K562 (cell line): Measurements from ENCODE around the gene NCOA3. TPM values are rescaled to one million over a fixed set of nuclear protein-coding genes. Genes with fewer than 3 reads are reported as not detected.

Experiments
- HNRNPLL ChIP-seq: fragments of 200-400 bp; formaldehyde crosslinking; IDR thresholded peaks from 2 replicates; pipeline ENCODE4 v1.6.1; 2017; ENCODE audit warnings: low read length, low read depth, mild to moderate bottlenecking; ENCODE audit not compliant: poor library complexity, severe bottlenecking
- PHF20 ChIP-seq: fragments of 450-650 bp; IDR thresholded peaks from 2 replicates; pipeline ENCODE4 v1.6.1; 2018; ENCODE audit not compliant: partially characterized antibody
- PHTF2 ChIP-seq: fragments of 250-450 bp; sonication (Bioruptor Pico); IDR thresholded peaks from 2 replicates; pipeline ENCODE4 v1.5.0; 2021; ENCODE audit warnings: mild to moderate bottlenecking
- PURB ChIP-seq: sonication (generic); formaldehyde crosslinking; IDR thresholded peaks from 2 replicates; pipeline ENCODE4 v1.9.0; 2021; ENCODE audit warnings: low read depth, mild to moderate bottlenecking, missing genetic modification reagents
- SAFB ChIP-seq: fragments of 200-400 bp; formaldehyde crosslinking; IDR thresholded peaks from 2 replicates; pipeline ENCODE4 v1.6.1; 2017; ENCODE audit warnings: low read depth, low read length, borderline replicate concordance
- TRIM25 ChIP-seq: fragments of 450-650 bp; IDR thresholded peaks from 2 replicates; pipeline ENCODE4 v1.7.0; 2016; ENCODE audit warnings: borderline replicate concordance
- ZBTB9 ChIP-seq: fragments of 450-650 bp; formaldehyde crosslinking; IDR thresholded peaks from 2 replicates; pipeline ENCODE4 v1.4.0; 2020; ENCODE audit warnings: mild to moderate bottlenecking, moderate library complexity
- ZKSCAN1 ChIP-seq: fragments of 150-350 bp; IDR thresholded peaks from 2 replicates; pipeline ENCODE4 v1.6.1; 2016; ENCODE audit warnings: low read depth, low read length
- ZNF224 ChIP-seq: sonication (generic); formaldehyde crosslinking; IDR thresholded peaks from 2 replicates; pipeline ENCODE4 v1.8.0; 2022; ENCODE audit warnings: mild to moderate bottlenecking, missing genetic modification reagents
- ZNF398 ChIP-seq: fragments of 250-450 bp; sonication (Bioruptor Pico); IDR thresholded peaks from 2 replicates; pipeline ENCODE4 v1.8.0; 2021; ENCODE audit warnings: moderate library complexity, mild to moderate bottlenecking, inconsistent platforms
- ZNF57 ChIP-seq: fragments of 450-650 bp; formaldehyde crosslinking; IDR thresholded peaks from 2 replicates; pipeline ENCODE4 v1.4.0; 2020; ENCODE audit warnings: mild to moderate bottlenecking, moderate library complexity
- polyA plus RNA-seq, 8 experiments: library from polyadenylated mRNA; depleted of rRNA in 4 of 8; stranded (reverse) in 5 of 8; unstranded in 3 of 8; fragments of >200 nt; fragmentation: Nextera tagmentation in 2 of 8; fragmentation: Illumina TruSeq in 1 of 8; extraction: Ambion mirVana in 2 of 8; extraction: Trizol in 1 of 8; gene quantifications; 2 replicates each; pipeline versions ENCODE4 v1.2.1 to v1.2.3, GENCODE V29; 2011 to 2014; ENCODE audit warnings: inconsistent platforms in 1 of 8, missing spikeins in 1 of 8
- total RNA-seq, 7 experiments: library from RNA; depleted of rRNA in 6 of 7; stranded (reverse); fragments of >200 nt in 6 of 7; fragmentation: Illumina TruSeq in 2 of 7; extraction: Trizol in 2 of 7; gene quantifications; 2 replicates each; pipeline versions ENCODE4 v1.2.1 to v1.2.3, GENCODE V29; 2011 to 2021; ENCODE audit warnings: low replicate concordance in 1 of 7
- TF ChIP-seq, protein P1 (sequence below), 2 experiments: fragments of 450-650 bp; IDR thresholded peaks; 2 replicates each; pipeline ENCODE4 v1.6.1; 2016; ENCODE audit warnings: mild to moderate bottlenecking in 2 of 2, borderline replicate concordance in 1 of 2, low read depth in 1 of 2, moderate library complexity in 1 of 2

NCOA3 gene
- total and polyA plus RNA-seq, 9 of the 15 experiments (the other 6 are each of a cell fraction or from before 2014, with no cell fraction given): 3.2 to 24.3 (median 14.4) TPM

GRCh38 chr20:47663354-47664067 lies 161.8 kb downstream of the NCOA3 start (continued):
- TF ChIP-seq, protein P1, sequence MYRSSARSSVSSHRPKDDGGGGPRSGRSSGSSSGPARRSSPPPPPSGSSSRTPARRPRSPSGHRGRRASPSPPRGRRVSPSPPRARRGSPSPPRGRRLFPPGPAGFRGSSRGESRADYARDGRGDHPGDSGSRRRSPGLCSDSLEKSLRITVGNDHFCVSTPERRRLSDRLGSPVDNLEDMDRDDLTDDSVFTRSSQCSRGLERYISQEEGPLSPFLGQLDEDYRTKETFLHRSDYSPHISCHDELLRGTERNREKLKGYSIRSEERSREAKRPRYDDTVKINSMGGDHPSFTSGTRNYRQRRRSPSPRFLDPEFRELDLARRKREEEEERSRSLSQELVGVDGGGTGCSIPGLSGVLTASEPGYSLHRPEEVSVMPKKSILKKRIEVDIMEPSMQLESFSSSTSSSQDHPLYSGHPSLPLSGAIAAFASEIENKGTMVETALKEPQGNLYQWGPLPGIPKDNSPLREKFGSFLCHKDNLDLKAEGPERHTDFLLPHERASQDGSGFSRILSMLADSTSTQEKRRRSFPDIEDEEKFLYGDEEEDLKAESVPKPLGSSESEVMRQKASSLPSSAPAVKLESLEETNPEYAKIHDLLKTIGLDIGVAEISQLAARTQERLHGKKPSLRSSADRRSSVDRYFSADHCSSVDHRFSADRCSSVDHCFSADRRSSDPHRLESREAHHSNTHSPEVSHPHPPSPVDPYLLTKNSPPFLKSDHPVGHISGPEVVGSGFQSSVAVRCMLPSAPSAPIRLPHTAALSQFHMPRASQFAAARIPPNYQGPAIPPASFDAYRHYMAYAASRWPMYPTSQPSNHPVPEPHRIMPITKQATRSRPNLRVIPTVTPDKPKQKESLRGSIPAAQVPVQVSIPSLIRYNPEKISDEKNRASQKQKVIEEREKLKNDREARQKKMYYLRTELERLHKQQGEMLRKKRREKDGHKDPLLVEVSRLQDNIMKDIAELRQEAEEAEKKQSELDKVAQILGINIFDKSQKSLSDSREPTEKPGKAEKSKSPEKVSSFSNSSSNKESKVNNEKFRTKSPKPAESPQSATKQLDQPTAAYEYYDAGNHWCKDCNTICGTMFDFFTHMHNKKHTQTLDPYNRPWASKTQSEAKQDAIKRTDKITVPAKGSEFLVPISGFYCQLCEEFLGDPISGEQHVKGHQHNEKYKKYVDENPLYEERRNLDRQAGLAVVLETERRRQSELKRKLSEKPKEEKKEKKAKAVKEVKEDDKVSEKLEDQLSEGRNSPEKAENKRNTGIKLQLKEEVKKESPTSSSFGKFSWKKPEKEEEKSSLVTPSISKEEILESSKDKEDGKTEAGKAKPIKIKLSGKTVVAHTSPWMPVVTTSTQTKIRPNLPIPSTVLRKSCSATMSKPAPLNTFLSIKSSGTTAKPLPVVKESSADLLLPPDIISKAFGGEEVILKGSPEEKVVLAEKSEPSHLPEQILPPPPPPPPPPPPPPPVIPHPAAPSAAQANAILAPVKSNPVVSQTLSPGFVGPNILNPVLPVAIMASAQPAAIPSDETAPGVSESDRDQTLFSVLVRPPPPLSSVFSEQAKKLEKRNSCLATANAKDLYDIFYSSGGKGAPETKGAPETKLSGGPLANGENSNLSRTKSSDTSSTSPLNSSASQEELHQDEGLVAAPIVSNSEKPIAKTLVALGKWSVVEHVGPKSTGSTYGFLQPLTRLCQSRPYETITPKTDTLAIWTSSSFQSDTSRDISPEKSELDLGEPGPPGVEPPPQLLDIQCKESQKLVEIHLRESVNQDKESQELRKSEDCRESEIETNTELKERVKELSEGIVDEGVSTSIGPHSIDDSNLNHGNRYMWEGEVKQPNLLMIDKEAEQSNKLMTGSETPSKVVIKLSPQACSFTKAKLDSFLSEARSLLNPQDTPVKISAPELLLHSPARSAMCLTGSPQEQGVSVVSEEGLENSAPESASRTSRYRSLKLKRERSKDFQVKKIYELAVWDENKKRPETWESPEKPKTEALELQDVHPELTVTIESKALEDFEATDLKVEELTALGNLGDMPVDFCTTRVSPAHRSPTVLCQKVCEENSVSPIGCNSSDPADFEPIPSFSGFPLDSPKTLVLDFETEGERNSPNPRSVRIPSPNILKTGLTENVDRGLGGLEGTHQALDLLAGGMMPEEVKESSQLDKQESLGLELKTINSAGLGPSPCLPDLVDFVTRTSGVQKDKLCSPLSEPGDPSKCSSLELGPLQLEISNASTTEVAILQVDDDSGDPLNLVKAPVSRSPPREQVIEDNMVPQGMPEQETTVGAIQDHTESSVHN (IDR thresholded peaks at IDR 0.05; ENCODE audit: borderline replicate concordance in 1 of 2, low read depth in 1 of 2): no peak
- TF ChIP-seq PHF20 (no peak), ZKSCAN1 (no peak), ZBTB9 (CRISPR knock-in tag) (no peak), PHTF2 (CRISPR knock-in tag) (no peak), SAFB (no peak), ZNF224 (CRISPR knock-in tag) (no peak), TRIM25 (no peak), ZNF398 (CRISPR knock-in tag) (no peak), HNRNPLL (no peak), PURB (CRISPR knock-in tag) (no peak), ZNF57 (no peak)
